ENCODE measurements around the gene STEAP1B.

- TF ChIP-seq CTCF (IDR thresholded peaks at IDR 0.05): no peak
- no peak for TF ChIP-seq POLR2A (IDR thresholded peaks at IDR 0.05)
These were observed 58.8 kb downstream of the STEAP1B start for GRCh38 chr7:22441157-22441556.
